GM19238 (cell line): ENCODE results near the gene SH3BP4.

Experiments
- DNase-seq: peaks from one replicate; pipeline ENCODE4 v3.0.0; 2011; ENCODE audit warnings: low spot score; ENCODE audit not compliant: insufficient read length

Gene SH3BP4

GRCh38 chr2:234951664-234952269, at the start of gene SH3BP4:
SH3BP4 (plus strand) TSS chr2:234952017; CDS start chr2:235035003, 82,986 bp downstream.
- no peak for DNase-seq

GRCh38 chr2:234904785-234905184, 47.0 kb upstream of the SH3BP4 start:
- DNase-seq = no peak

- DNase-seq = no peak
Observed at GRCh38 chr2:234905547-234906265, 46.1 kb upstream of the SH3BP4 start.

GRCh38 chr2:234910186-234910679, 41.6 kb upstream of the SH3BP4 start:
- DNase-seq = no peak

- no peak for DNase-seq
Observed at GRCh38 chr2:234911271-234911670, 40.5 kb upstream of the SH3BP4 start.

- no peak for DNase-seq
Observed at GRCh38 chr2:234912437-234912836, 39.4 kb upstream of the SH3BP4 start.

- no peak for DNase-seq
Observed at GRCh38 chr2:234913208-234913626, 38.6 kb upstream of the SH3BP4 start.

GRCh38 chr2:234914371-234915154, 37.3 kb upstream of the SH3BP4 start:
- no peak for DNase-seq

- no peak for DNase-seq
Observed at GRCh38 chr2:234916674-234917073, 35.1 kb upstream of the SH3BP4 start.

GRCh38 chr2:234917211-234917975, 34.4 kb upstream of the SH3BP4 start:
- no peak for DNase-seq

- DNase-seq = no peak
Observed at GRCh38 chr2:234919711-234920110, 32.1 kb upstream of the SH3BP4 start.

GRCh38 chr2:234920836-234921235, 31.0 kb upstream of the SH3BP4 start:
- no peak for DNase-seq

- DNase-seq = no peak
Observed at GRCh38 chr2:234929002-234929401, 22.8 kb upstream of the SH3BP4 start.

- no peak for DNase-seq
Observed at GRCh38 chr2:234930397-234930796, 21.4 kb upstream of the SH3BP4 start.

GRCh38 chr2:234931371-234931770, 20.4 kb upstream of the SH3BP4 start:
- DNase-seq = no peak

GRCh38 chr2:234932591-234933168, 19.1 kb upstream of the SH3BP4 start:
- DNase-seq = no peak

- no peak for DNase-seq
Observed at GRCh38 chr2:234935311-234935710, 16.5 kb upstream of the SH3BP4 start.

GRCh38 chr2:234939576-234939975, 12.2 kb upstream of the SH3BP4 start:
- no peak for DNase-seq

GRCh38 chr2:234939996-234940395, 11.8 kb upstream of the SH3BP4 start:
- DNase-seq = no peak

GRCh38 chr2:234940527-234940926, 11.3 kb upstream of the SH3BP4 start:
- no peak for DNase-seq

GRCh38 chr2:234945339-234945873, 6.4 kb upstream of the SH3BP4 start:
- DNase-seq = no peak
